GM12878 (cell line): Measurements from ENCODE around the gene ZNF222. TPM values are rescaled to one million over a fixed set of nuclear protein-coding genes. Genes with fewer than 3 reads are reported as not detected.

Experiments
- CBFB ChIP-seq: IDR thresholded peaks from 2 replicates; pipeline ENCODE4 v1.6.1; 2016; ENCODE audit warnings: antibody characterized with exemption, low read depth
- CHD4 ChIP-seq: fragments of 200-600 bp; sonication (generic); IDR thresholded peaks from 2 replicates; pipeline ENCODE4 v1.6.1; 2016; ENCODE audit warnings: mild to moderate bottlenecking
- NR2C1 ChIP-seq: fragments of 450-650 bp; IDR thresholded peaks from 2 replicates; pipeline ENCODE4 v1.6.1; 2017; ENCODE audit warnings: antibody characterized with exemption, mild to moderate bottlenecking, moderate library complexity
- NR2C2 ChIP-seq: IDR thresholded peaks from 2 replicates; pipeline ENCODE4 v1.6.1; 2011; ENCODE audit warnings: borderline replicate concordance, low read depth; ENCODE audit not compliant: control insufficient read depth, insufficient read length
- RUNX3 ChIP-seq: IDR thresholded peaks from 2 replicates; pipeline ENCODE4 v1.6.1; 2012; ENCODE audit warnings: low read length, inconsistent platforms
- STAT1 ChIP-seq: fragments of 450-650 bp; conservative IDR thresholded peaks from 2 replicates; pipeline ENCODE4 v1.6.1; 2014; ENCODE audit warnings: antibody characterized with exemption, mild to moderate bottlenecking
- TAF1 ChIP-seq: IDR thresholded peaks from 2 replicates; pipeline ENCODE4 v1.6.1; 2011; ENCODE audit warnings: mild to moderate bottlenecking, low read depth, low read length, borderline replicate concordance
- polyA plus RNA-seq, 11 experiments: library from polyadenylated mRNA; depleted of rRNA in 4 of 11; unstranded in 6 of 11; stranded (reverse) in 5 of 11; fragments of >200 nt; fragmentation: Nextera tagmentation in 4 of 11; fragmentation: Illumina TruSeq in 1 of 11; extraction: Ambion mirVana in 4 of 11; extraction: Trizol in 1 of 11; gene quantifications; 1 replicate in 1 of 11; 2 replicates in 10 of 11; pipeline versions ENCODE4 v1.2.1 to v1.2.3, GENCODE V29; 2011 to 2016; ENCODE audit warnings: inconsistent platforms in 2 of 11, missing spikeins in 2 of 11, low read depth in 1 of 11
- total RNA-seq, 4 experiments: library from RNA; depleted of rRNA in 3 of 4; stranded (reverse); fragments of >200 nt in 3 of 4; fragmentation: Illumina TruSeq in 1 of 4; extraction: Trizol in 1 of 4; gene quantifications; 2 replicates each; pipeline versions ENCODE4 v1.2.1 to v1.2.3, GENCODE V29; 2013 to 2021
- TF ChIP-seq, protein P1 (sequence below): fragments of 450-650 bp; IDR thresholded peaks from 2 replicates; pipeline ENCODE4 v1.6.1; 2016; ENCODE audit warnings: mild to moderate bottlenecking, moderate library complexity, borderline replicate concordance
- TF ChIP-seq, protein P2 (sequence below): fragments of 450-650 bp; conservative IDR thresholded peaks from 2 replicates; pipeline ENCODE4 v1.6.1; 2017; ENCODE audit warnings: mild to moderate bottlenecking, moderate library complexity
- TF ChIP-seq, protein P3 (sequence below): fragments of 450-650 bp; IDR thresholded peaks from 2 replicates; pipeline ENCODE4 v1.6.1; 2017; ENCODE audit warnings: mild to moderate bottlenecking, moderate library complexity
- TF ChIP-seq, protein P4 (sequence below): fragments of 450-650 bp; formaldehyde crosslinking; IDR thresholded peaks from 2 replicates; pipeline ENCODE4 v1.4.0; 2022; ENCODE audit warnings: mild to moderate bottlenecking, moderate library complexity

The ZNF222 gene
- total and polyA plus RNA-seq, 10 of the 15 experiments (the other 5 are each of a cell fraction or from before 2014, with no cell fraction given) = 2.3 to 5.9 (median 4.2) TPM

DNA sequence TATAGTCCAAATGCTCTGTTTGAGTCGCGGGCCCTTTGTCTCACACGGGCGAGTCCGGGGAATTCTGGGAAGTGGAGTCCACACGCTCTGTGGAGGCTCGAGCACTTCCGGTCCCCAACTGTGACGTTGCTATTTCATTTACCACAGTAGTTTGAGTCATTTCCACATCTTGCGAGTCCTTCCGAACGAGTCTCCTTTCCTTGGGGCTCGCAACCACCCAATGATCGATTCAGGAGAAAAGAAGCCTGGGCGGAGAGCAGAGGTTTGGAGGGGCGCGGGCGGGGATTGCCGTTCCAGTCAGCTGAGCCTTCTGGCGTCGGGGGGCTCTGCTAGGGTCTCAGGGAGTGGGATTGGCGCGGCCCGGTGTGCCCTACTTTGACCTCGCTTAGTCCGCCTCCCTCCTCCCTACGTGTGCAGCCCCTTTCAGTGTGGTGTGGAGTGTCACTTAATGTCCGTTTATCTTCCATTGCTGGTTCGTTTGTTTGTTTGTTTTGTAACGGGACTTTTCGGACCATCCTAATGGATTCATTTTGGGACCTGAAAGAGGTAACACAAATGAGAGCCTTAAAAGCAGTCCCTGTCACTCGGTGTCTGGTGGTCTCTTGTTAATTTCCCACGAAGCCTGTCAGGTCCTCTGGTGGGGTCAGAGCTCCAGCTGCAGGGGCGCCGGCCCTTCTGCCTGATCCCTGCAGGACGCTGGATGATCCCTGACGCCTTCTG, at the start of gene ZNF222 (continued):
- TF ChIP-seq, protein P1, sequence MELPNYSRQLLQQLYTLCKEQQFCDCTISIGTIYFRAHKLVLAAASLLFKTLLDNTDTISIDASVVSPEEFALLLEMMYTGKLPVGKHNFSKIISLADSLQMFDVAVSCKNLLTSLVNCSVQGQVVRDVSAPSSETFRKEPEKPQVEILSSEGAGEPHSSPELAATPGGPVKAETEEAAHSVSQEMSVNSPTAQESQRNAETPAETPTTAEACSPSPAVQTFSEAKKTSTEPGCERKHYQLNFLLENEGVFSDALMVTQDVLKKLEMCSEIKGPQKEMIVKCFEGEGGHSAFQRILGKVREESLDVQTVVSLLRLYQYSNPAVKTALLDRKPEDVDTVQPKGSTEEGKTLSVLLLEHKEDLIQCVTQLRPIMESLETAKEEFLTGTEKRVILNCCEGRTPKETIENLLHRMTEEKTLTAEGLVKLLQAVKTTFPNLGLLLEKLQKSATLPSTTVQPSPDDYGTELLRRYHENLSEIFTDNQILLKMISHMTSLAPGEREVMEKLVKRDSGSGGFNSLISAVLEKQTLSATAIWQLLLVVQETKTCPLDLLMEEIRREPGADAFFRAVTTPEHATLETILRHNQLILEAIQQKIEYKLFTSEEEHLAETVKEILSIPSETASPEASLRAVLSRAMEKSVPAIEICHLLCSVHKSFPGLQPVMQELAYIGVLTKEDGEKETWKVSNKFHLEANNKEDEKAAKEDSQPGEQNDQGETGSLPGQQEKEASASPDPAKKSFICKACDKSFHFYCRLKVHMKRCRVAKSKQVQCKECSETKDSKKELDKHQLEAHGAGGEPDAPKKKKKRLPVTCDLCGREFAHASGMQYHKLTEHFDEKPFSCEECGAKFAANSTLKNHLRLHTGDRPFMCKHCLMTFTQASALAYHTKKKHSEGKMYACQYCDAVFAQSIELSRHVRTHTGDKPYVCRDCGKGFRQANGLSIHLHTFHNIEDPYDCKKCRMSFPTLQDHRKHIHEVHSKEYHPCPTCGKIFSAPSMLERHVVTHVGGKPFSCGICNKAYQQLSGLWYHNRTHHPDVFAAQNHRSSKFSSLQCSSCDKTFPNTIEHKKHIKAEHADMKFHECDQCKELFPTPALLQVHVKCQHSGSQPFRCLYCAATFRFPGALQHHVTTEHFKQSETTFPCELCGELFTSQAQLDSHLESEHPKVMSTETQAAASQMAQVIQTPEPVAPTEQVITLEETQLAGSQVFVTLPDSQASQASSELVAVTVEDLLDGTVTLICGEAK = peak; percentile 86
- TF ChIP-seq, protein P2, sequence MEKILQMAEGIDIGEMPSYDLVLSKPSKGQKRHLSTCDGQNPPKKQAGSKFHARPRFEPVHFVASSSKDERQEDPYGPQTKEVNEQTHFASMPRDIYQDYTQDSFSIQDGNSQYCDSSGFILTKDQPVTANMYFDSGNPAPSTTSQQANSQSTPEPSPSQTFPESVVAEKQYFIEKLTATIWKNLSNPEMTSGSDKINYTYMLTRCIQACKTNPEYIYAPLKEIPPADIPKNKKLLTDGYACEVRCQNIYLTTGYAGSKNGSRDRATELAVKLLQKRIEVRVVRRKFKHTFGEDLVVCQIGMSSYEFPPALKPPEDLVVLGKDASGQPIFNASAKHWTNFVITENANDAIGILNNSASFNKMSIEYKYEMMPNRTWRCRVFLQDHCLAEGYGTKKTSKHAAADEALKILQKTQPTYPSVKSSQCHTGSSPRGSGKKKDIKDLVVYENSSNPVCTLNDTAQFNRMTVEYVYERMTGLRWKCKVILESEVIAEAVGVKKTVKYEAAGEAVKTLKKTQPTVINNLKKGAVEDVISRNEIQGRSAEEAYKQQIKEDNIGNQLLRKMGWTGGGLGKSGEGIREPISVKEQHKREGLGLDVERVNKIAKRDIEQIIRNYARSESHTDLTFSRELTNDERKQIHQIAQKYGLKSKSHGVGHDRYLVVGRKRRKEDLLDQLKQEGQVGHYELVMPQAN = peak; percentile 57; the same call in 1 of the 2 replicates
- TF ChIP-seq, protein P3, sequence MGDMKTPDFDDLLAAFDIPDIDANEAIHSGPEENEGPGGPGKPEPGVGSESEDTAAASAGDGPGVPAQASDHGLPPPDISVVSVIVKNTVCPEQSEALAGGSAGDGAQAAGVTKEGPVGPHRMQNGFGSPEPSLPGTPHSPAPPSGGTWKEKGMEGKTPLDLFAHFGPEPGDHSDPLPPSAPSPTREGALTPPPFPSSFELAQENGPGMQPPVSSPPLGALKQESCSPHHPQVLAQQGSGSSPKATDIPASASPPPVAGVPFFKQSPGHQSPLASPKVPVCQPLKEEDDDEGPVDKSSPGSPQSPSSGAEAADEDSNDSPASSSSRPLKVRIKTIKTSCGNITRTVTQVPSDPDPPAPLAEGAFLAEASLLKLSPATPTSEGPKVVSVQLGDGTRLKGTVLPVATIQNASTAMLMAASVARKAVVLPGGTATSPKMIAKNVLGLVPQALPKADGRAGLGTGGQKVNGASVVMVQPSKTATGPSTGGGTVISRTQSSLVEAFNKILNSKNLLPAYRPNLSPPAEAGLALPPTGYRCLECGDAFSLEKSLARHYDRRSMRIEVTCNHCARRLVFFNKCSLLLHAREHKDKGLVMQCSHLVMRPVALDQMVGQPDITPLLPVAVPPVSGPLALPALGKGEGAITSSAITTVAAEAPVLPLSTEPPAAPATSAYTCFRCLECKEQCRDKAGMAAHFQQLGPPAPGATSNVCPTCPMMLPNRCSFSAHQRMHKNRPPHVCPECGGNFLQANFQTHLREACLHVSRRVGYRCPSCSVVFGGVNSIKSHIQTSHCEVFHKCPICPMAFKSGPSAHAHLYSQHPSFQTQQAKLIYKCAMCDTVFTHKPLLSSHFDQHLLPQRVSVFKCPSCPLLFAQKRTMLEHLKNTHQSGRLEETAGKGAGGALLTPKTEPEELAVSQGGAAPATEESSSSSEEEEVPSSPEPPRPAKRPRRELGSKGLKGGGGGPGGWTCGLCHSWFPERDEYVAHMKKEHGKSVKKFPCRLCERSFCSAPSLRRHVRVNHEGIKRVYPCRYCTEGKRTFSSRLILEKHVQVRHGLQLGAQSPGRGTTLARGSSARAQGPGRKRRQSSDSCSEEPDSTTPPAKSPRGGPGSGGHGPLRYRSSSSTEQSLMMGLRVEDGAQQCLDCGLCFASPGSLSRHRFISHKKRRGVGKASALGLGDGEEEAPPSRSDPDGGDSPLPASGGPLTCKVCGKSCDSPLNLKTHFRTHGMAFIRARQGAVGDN = no peak; the same call in 1 of the 2 replicates
- no peak for TF ChIP-seq CHD4
- 0 out of 2 replicates have a peak, but pooled peaks have one; percentile 52 for TF ChIP-seq STAT1
- TF ChIP-seq NR2C2 = no peak
- TF ChIP-seq CBFB = no peak
- TF ChIP-seq, protein P4, sequence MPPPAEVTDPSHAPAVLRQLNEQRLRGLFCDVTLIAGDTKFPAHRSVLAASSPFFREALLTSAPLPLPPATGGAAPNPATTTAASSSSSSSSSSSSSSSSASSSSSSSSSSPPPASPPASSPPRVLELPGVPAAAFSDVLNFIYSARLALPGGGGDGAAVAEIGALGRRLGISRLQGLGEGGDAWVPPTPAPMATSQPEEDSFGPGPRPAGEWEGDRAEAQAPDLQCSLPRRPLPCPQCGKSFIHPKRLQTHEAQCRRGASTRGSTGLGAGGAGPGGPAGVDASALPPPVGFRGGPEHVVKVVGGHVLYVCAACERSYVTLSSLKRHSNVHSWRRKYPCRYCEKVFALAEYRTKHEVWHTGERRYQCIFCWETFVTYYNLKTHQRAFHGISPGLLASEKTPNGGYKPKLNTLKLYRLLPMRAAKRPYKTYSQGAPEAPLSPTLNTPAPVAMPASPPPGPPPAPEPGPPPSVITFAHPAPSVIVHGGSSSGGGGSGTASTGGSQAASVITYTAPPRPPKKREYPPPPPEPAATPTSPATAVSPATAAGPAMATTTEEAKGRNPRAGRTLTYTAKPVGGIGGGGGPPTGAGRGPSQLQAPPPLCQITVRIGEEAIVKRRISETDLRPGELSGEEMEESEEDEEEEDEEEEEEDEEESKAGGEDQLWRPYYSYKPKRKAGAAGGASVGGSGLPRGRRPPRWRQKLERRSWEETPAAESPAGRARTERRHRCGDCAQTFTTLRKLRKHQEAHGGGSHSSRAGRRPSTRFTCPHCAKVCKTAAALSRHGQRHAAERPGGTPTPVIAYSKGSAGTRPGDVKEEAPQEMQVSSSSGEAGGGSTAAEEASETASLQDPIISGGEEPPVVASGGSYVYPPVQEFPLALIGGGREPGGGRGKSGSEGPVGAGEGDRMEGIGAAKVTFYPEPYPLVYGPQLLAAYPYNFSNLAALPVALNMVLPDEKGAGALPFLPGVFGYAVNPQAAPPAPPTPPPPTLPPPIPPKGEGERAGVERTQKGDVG (CRISPR knock-in tag) = no peak
- TF ChIP-seq TAF1 = peak; percentile 46; the same call in 1 of the 2 replicates
- peak; percentile 69 for TF ChIP-seq NR2C1
- peak; percentile 66 for TF ChIP-seq RUNX3
